Measurements from ENCODE around the gene DPAGT1.

DPAGT1 gene

DNA sequence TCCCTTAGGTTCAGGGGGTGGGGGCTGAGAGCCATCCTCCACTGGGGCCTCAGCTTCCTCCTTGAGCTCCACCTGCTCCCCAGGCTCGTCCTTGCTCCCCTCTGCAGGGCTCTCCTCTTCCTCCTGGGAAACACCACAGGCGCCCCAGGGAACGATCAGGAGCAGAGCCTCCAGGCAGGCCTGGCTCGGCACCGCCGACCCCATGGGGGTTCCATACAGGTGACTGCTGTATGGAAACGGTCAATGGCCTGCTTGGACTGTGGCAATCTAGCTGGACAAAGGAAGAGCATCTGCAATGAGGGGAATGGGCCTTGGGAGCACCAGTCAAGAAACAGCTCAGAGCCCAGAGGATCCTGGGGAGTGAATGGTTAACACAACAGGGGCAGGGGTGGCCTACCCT is 52.6 kb downstream of the DPAGT1 start:
- H3K27ac ChIP-seq: no peak overlapping the region
- H4K20me1 ChIP-seq: peaks cover 24% of the 10 kb centered on the region
- no peaks in the 10 kb centered on the region for H3K27me3 ChIP-seq
- peaks cover 99% of the 10 kb centered on the region for H3K36me3 ChIP-seq
- no peaks in the 10 kb centered on the region for H3K9me3 ChIP-seq
- TF ChIP-seq Cebpa-rat (IDR thresholded peaks at IDR 0.05): no peak
- no peak overlapping the region for H3K4me2 ChIP-seq
- no peak overlapping the region for H3K9ac ChIP-seq
- no peak overlapping the region for H3K4me3 ChIP-seq
- H3K4me1 ChIP-seq: no peaks in the 10 kb centered on the region

DNA sequence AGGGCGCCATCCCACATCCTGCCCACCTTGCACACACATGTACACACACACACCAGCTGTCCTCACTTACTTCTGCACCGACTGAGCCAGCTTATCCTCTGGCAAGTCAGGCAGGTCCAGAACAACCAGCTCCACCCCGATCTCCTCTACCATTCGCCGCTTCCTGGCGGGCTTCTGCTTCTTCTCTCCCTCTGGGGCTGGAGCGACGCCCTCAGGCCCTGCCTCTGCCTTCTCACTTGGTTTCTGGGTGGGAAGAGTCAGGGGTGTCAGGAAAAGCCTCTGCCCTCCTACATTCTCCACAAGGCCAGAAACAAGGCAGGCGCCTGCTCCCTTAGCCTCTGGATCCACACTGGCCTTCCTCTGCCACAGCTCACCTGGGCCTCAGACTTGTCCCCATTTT is 53.0 kb downstream of the DPAGT1 start:
- no peak overlapping the region for H3K4me3 ChIP-seq
- no peaks in the 10 kb centered on the region for H3K27me3 ChIP-seq
- peaks cover 22% of the 10 kb centered on the region; the same call in 1 of the 2 replicates for H4K20me1 ChIP-seq
- no peaks in the 10 kb centered on the region for H3K4me1 ChIP-seq
- no peak for TF ChIP-seq Cebpa-rat (IDR thresholded peaks at IDR 0.05)
- no peak overlapping the region for H3K9ac ChIP-seq
- no peak overlapping the region for H3K4me2 ChIP-seq
- H3K9me3 ChIP-seq: no peaks in the 10 kb centered on the region
- H3K36me3 ChIP-seq: peaks cover 95% of the 10 kb centered on the region
- no peak overlapping the region for H3K27ac ChIP-seq

DNA sequence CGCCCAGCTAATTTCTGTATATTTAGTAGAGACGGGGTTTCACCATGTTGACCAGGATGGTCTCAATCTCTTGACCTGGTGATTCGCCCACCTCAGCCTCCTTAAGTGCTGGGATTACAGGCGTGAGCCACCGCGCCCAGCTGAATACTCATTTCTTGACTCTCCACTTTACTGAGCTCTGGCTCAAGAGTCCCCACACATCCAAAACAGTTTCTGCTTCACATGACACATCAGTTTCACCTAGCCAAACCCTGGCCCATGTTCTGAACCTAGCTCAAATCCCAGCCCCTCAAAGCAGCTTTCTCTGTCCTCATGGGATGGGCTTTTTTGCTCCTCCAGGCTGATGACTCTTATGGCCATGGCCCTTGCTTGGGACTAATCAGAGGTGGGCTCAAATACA is 54.4 kb downstream of the DPAGT1 start:
- TF ChIP-seq Cebpa-rat (IDR thresholded peaks at IDR 0.05): no peak
- Histone ChIP-seq H3K9ac (no peak overlapping the region), H3K27ac (no peak overlapping the region), H3K27me3 (no peaks in the 10 kb centered on the region), H3K4me1 (no peaks in the 10 kb centered on the region), H3K4me3 (no peak overlapping the region), H3K9me3 (no peaks in the 10 kb centered on the region), H3K36me3 (peaks cover 80% of the 10 kb centered on the region), H3K4me2 (no peak overlapping the region), H4K20me1 (peaks cover 18% of the 10 kb centered on the region; the same call in 1 of the 2 replicates)

All from BLaER1 (cell line).